ENCODE data around the gene AEBP1.

The AEBP1 gene

GRCh38 chr7:44158873-44159631 lies 54.9 kb downstream of the AEBP1 start:
- no peak for DNase-seq

- DNase-seq = no peak
Observed at GRCh38 chr7:44159824-44160630, 55.9 kb downstream of the AEBP1 start.

DNA sequence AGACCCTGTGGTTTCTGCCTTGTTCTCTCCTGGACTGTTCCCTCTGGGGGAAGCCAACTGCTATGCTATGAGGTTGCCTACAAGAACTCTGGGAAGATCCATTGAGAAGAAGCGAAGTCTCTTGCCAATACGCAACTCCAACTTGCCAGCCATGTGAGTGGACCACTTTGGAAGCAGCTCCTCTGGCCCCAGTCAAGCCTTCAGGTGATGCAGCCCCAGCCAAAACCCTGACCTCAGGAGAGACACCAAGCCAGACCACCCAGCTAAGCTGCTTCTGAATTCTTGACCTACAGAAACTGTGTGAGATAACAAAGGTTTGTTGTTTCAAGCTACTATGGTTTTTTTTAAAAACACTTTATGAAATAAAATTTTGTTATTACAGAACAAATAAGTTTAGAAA lies 57.2 kb downstream of the AEBP1 start:
- no peak for DNase-seq

- no peak for DNase-seq
Observed at GRCh38 chr7:44162179-44162578, 58.0 kb downstream of the AEBP1 start.

DNA sequence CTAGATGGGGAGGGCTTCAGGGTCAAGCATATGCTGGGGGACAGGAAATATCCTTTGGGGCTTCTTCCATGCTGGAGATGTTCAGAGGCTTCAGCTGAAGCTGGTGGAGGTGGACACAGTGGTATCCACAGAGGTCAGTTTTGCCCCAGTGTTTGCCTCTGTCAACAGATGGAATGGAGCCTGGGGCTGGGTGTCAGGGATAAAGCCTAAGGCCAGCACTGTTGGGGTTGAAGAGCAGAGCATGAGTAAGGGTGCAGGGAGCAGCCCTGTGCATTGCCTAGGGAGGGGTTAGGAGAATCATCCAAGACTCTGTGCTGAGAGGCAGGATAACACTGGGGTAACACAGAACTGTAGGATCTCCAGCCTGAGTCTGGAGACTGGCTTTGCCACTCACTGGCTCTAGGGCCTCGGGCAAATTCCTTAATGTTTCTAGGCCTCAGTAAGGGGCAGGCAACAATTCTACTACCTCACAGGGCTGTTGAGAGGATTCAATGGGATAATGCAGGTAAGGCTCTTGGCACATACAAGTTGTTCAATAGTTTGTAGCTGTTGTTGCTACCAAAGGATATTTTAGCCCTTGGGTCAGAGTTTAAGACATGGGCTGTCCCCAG lies 58.7 kb downstream of the AEBP1 start:
- no peak for DNase-seq

DNA sequence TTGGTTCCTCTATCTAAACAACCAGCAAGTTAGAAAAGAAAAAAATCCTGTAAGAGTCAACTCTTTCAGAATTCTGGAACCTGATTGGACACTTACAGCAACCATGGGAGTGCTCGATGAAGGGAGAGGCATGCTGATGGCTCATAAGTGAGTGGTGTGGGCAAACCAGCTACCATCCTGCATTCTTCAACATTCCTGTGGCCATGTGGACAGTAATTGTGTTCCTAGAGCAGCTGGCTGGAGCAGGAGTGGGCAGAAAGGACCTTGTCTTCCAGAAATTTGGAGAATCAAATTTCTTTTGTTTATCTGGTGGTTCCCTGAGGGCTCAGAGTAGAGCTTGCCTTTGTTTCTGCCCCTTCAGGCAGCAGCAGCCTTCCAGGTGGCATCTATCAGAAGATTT lies 59.4 kb downstream of the AEBP1 start:
- DNase-seq = no peak

Measured in inflammatory macrophage treated with lipopolysaccharide for 4 hours (primary cell).